C4-2B (cell line): ENCODE measurements around the gene GUCA2B.

Experiments
- H3K27ac ChIP-seq: fragments of 450-650 bp; 2 replicates; pipeline ENCODE4 v1.5.1; 2017
- CTCF ChIP-seq: fragments of 450-650 bp; conservative IDR thresholded peaks from 2 replicates; pipeline ENCODE4 v1.5.1; 2017; ENCODE audit warnings: mild to moderate bottlenecking
- ZFX ChIP-seq: fragments of 450-650 bp; IDR thresholded peaks from 2 replicates; pipeline ENCODE4 v1.6.1; 2017

The GUCA2B gene

GRCh38 chr1:42179275-42179674, 26.1 kb downstream of the GUCA2B start:
- TF ChIP-seq CTCF (no peak), ZFX (no peak)
- no peak overlapping the region for H3K27ac ChIP-seq

- H3K27ac ChIP-seq: no peak overlapping the region
- TF ChIP-seq CTCF (no peak), ZFX (no peak)
Observed at GRCh38 chr1:42179900-42180329, 26.7 kb downstream of the GUCA2B start.

- TF ChIP-seq ZFX (no peak), CTCF (no peak)
- H3K27ac ChIP-seq: no peak overlapping the region
Observed at GRCh38 chr1:42181687-42182086, 28.5 kb downstream of the GUCA2B start.

- TF ChIP-seq ZFX (no peak), CTCF (no peak)
- no peak overlapping the region for H3K27ac ChIP-seq
Observed at GRCh38 chr1:42183210-42183956, 30.2 kb downstream of the GUCA2B start.

- no peak overlapping the region for H3K27ac ChIP-seq
- TF ChIP-seq CTCF (no peak), ZFX (no peak)
Observed at GRCh38 chr1:42183957-42184268, 30.7 kb downstream of the GUCA2B start.

- no peak overlapping the region for H3K27ac ChIP-seq
- no peak for TF ChIP-seq CTCF
- TF ChIP-seq ZFX: no peak
Observed at GRCh38 chr1:42184616-42185015, 31.4 kb downstream of the GUCA2B start.

- TF ChIP-seq CTCF: no peak
- TF ChIP-seq ZFX: no peak
- no peak overlapping the region for H3K27ac ChIP-seq
Observed at GRCh38 chr1:42186152-42186551, 32.9 kb downstream of the GUCA2B start.
